ENCODE measurements around the gene CDKN3. TPM values are rescaled to one million over a fixed set of nuclear protein-coding genes. Genes with fewer than 3 reads are reported as not detected.

Gene CDKN3
- total RNA-seq, 2 experiments from 2014 or later = 150 to 157 TPM

GRCh38 chr14:54425537-54426274 lies 28.9 kb downstream of the CDKN3 start:
- H3K9me2 ChIP-seq (ENCODE audit: insufficient read depth, low read length) = no peaks in the 10 kb centered on the region
- H4K20me1 ChIP-seq (ENCODE audit: insufficient read depth, low read length) = no peaks in the 10 kb centered on the region
- intact Hi-C loops (cut with micrococcal nuclease; ENCODE audit: unreplicated experiment) = no loop called here
- no peak overlapping the region for H3K27ac ChIP-seq (ENCODE audit: low read depth, low read length, poor library complexity, severe bottlenecking)
- no peak overlapping the region for H3K4me2 ChIP-seq (ENCODE audit: low read length)
- DNase-seq (ENCODE audit: low spot score) = no peak
- H3K4me1 ChIP-seq (ENCODE audit: insufficient read depth, low read length, poor library complexity, severe bottlenecking) = peaks cover 1% of the 10 kb centered on the region
- H3K79me2 ChIP-seq (ENCODE audit: insufficient read depth, low read depth, low read length) = no peaks in the 10 kb centered on the region; the same call in 1 of the 2 replicates
- H3K36me3 ChIP-seq (ENCODE audit: insufficient read depth, low read length) = peaks cover 98% of the 10 kb centered on the region
- H3K9me3 ChIP-seq (ENCODE audit: low read length) = no peaks in the 10 kb centered on the region
- TF ChIP-seq EZH2phosphoT487 (IDR thresholded peaks at IDR 0.05; ENCODE audit: borderline replicate concordance, low read depth, low read length) (no peak), CTCF (conservative IDR thresholded peaks at IDR 0.05; ENCODE audit: low read length) (no peak)
- no peak overlapping the region for H3K4me3 ChIP-seq (ENCODE audit: low read depth, low read length, poor library complexity, severe bottlenecking)
- POLR2A ChIA-PET = interaction anchor here (0.7 to 2.4 kb wide), 3 partner anchors 9 to 13 kb away, joined by 3 to 16 read pairs (median 3); no protein-coding TSS in a partner anchor
- CTCF ChIA-PET (ENCODE audit: unreplicated experiment) = no interaction called here
- no TSS peak for BruUV-seq (replicated peaks)
- no peak overlapping the region for H2AFZ ChIP-seq (ENCODE audit: low read length)

- H3K9me2 ChIP-seq (ENCODE audit: insufficient read depth, low read length) = no peaks in the 10 kb centered on the region
- no peak overlapping the region for H3K4me2 ChIP-seq (ENCODE audit: low read length)
- TF ChIP-seq EZH2phosphoT487 (IDR thresholded peaks at IDR 0.05; ENCODE audit: borderline replicate concordance, low read depth, low read length) (no peak), CTCF (conservative IDR thresholded peaks at IDR 0.05; ENCODE audit: low read length) (no peak)
- H3K9me3 ChIP-seq (ENCODE audit: low read length) = no peaks in the 10 kb centered on the region
- no peak overlapping the region for H2AFZ ChIP-seq (ENCODE audit: low read length)
- H3K4me3 ChIP-seq (ENCODE audit: low read depth, low read length, poor library complexity, severe bottlenecking) = no peak overlapping the region
- H3K4me1 ChIP-seq (ENCODE audit: insufficient read depth, low read length, poor library complexity, severe bottlenecking) = no peaks in the 10 kb centered on the region
- no peak overlapping the region for H3K27ac ChIP-seq (ENCODE audit: low read depth, low read length, poor library complexity, severe bottlenecking)
- peaks cover 7% of the 10 kb centered on the region for H4K20me1 ChIP-seq (ENCODE audit: insufficient read depth, low read length)
- H3K79me2 ChIP-seq (ENCODE audit: insufficient read depth, low read depth, low read length) = peaks cover 18% of the 10 kb centered on the region
- ChIA-PET POLR2A (interaction anchor here (1.0 kb wide), 1 partner anchor 15 kb away, joined by 4 read pairs; no protein-coding TSS in a partner anchor), CTCF (ENCODE audit: unreplicated experiment) (no interaction called here)
- BruUV-seq (replicated peaks) = no TSS peak
- peaks cover 99% of the 10 kb centered on the region for H3K36me3 ChIP-seq (ENCODE audit: insufficient read depth, low read length)
- no peak for DNase-seq (ENCODE audit: low spot score)
- intact Hi-C loops (cut with micrococcal nuclease; ENCODE audit: unreplicated experiment) = no loop called here
Measured at GRCh38 chr14:54427871-54428270, 31.1 kb downstream of the CDKN3 start.

GRCh38 chr14:54428527-54428926 lies 31.7 kb downstream of the CDKN3 start:
- Histone ChIP-seq H3K4me2 (ENCODE audit: low read length) (no peak overlapping the region), H3K4me3 (ENCODE audit: low read depth, low read length, poor library complexity, severe bottlenecking) (no peak overlapping the region), H3K4me1 (ENCODE audit: insufficient read depth, low read length, poor library complexity, severe bottlenecking) (peaks cover 1% of the 10 kb centered on the region), H4K20me1 (ENCODE audit: insufficient read depth, low read length) (peaks cover 7% of the 10 kb centered on the region), H3K79me2 (ENCODE audit: insufficient read depth, low read depth, low read length) (peaks cover 24% of the 10 kb centered on the region), H3K9me3 (ENCODE audit: low read length) (no peaks in the 10 kb centered on the region), H3K9me2 (ENCODE audit: insufficient read depth, low read length) (no peaks in the 10 kb centered on the region), H3K27ac (ENCODE audit: low read depth, low read length, poor library complexity, severe bottlenecking) (no peak overlapping the region), H3K36me3 (ENCODE audit: insufficient read depth, low read length) (peaks cover 100% of the 10 kb centered on the region), H2AFZ (ENCODE audit: low read length) (no peak overlapping the region)
- no TSS peak for BruUV-seq (replicated peaks)
- POLR2A ChIA-PET = interaction anchor here (0.8 to 1.2 kb wide), 2 partner anchors 15 to 30 kb away, joined by 3 read pairs; no protein-coding TSS in a partner anchor
- no peak for DNase-seq (ENCODE audit: low spot score)
- intact Hi-C loops (cut with micrococcal nuclease; ENCODE audit: unreplicated experiment) = no loop called here
- CTCF ChIA-PET (ENCODE audit: unreplicated experiment) = no interaction called here
- TF ChIP-seq EZH2phosphoT487 (IDR thresholded peaks at IDR 0.05; ENCODE audit: borderline replicate concordance, low read depth, low read length) (no peak), CTCF (conservative IDR thresholded peaks at IDR 0.05; ENCODE audit: low read length) (no peak)

Data from OCI-LY7 (cell line).